ENCODE results near the gene POU4F2.

Gene POU4F2

GRCh38 chr4:146638786-146639505 lies at the start of gene POU4F2:
POU4F2 (plus strand) TSS chr4:146638893; CDS start chr4:146639141, 248 bp downstream.
- no peak within 1 kb of the TSS for H3K27ac ChIP-seq
- peak within 1 kb of the TSS in 1 of 7 experiments; percentile 1 for H3K4me3 ChIP-seq

- no peak overlapping the region for H3K27ac ChIP-seq
- no peak overlapping the region for H3K4me3 ChIP-seq
Measured at GRCh38 chr4:146590801-146591200, 47.9 kb upstream of the POU4F2 start.

GRCh38 chr4:146592019-146592418 lies 46.7 kb upstream of the POU4F2 start:
- no peak overlapping the region for H3K4me3 ChIP-seq
- H3K27ac ChIP-seq = no peak overlapping the region

GRCh38 chr4:146632770-146633470 lies 5.8 kb upstream of the POU4F2 start:
- Histone ChIP-seq H3K27ac (no peak overlapping the region), H3K4me3 (no peak overlapping the region)

- Histone ChIP-seq H3K4me3 (no peak overlapping the region), H3K27ac (no peak overlapping the region)
Measured at GRCh38 chr4:146633471-146633800, 5.3 kb upstream of the POU4F2 start.

GRCh38 chr4:146634825-146635224 lies 3.9 kb upstream of the POU4F2 start:
- Histone ChIP-seq H3K4me3 (no peak overlapping the region), H3K27ac (no peak overlapping the region)

- Histone ChIP-seq H3K4me3 (no peak overlapping the region), H3K27ac (no peak overlapping the region)
Measured at GRCh38 chr4:146637621-146638332, 916 bp upstream of the POU4F2 start.

- peak overlapping the region in 1 of 7 experiments; percentile 1 for H3K4me3 ChIP-seq
- no peak overlapping the region for H3K27ac ChIP-seq
Measured at GRCh38 chr4:146638333-146638785, 334 bp upstream of the POU4F2 start.

- Histone ChIP-seq H3K27ac (no peak overlapping the region), H3K4me3 (no peak overlapping the region)
Measured at GRCh38 chr4:146639506-146639932, 826 bp downstream of the POU4F2 start.

GRCh38 chr4:146640021-146640464 lies 1.4 kb downstream of the POU4F2 start:
- Histone ChIP-seq H3K4me3 (no peak overlapping the region), H3K27ac (no peak overlapping the region)

GRCh38 chr4:146640465-146641061 lies 1.9 kb downstream of the POU4F2 start:
- no peak overlapping the region for H3K4me3 ChIP-seq
- no peak overlapping the region for H3K27ac ChIP-seq

- Histone ChIP-seq H3K4me3 (no peak overlapping the region), H3K27ac (no peak overlapping the region)
Measured at GRCh38 chr4:146641762-146642161, 3.1 kb downstream of the POU4F2 start.

GRCh38 chr4:146643812-146644401 lies 5.2 kb downstream of the POU4F2 start:
- Histone ChIP-seq H3K27ac (no peak overlapping the region), H3K4me3 (no peak overlapping the region)

GRCh38 chr4:146645921-146646320 lies 7.2 kb downstream of the POU4F2 start:
- H3K27ac ChIP-seq = no peak overlapping the region
- H3K4me3 ChIP-seq = no peak overlapping the region

- no peak overlapping the region for H3K27ac ChIP-seq
Measured at GRCh38 chr4:146646593-146647325, 8.1 kb downstream of the POU4F2 start.

GRCh38 chr4:146647615-146648460 lies 9.1 kb downstream of the POU4F2 start:
- no peak overlapping the region for H3K4me3 ChIP-seq
- no peak overlapping the region for H3K27ac ChIP-seq

More at GRCh38 chr4:146646593-146647325, 8.1 kb downstream of the POU4F2 start:
- H3K4me3 ChIP-seq = no peak overlapping the region

GRCh38 chr4:146648461-146648783 lies 9.7 kb downstream of the POU4F2 start:
- Histone ChIP-seq H3K27ac (no peak overlapping the region), H3K4me3 (no peak overlapping the region)

- no peak overlapping the region for H3K4me3 ChIP-seq
- H3K27ac ChIP-seq = no peak overlapping the region
Measured at GRCh38 chr4:146649232-146649631, 10.5 kb downstream of the POU4F2 start.

All from skin epidermis (tissue), 12 donors.